ENCODE results near the gene RCE1. TPM values are rescaled to one million over a fixed set of nuclear protein-coding genes. Genes with fewer than 3 reads are reported as not detected.

Gene RCE1
- polyA plus RNA-seq, 1 experiment: 20.1 TPM

DNA sequence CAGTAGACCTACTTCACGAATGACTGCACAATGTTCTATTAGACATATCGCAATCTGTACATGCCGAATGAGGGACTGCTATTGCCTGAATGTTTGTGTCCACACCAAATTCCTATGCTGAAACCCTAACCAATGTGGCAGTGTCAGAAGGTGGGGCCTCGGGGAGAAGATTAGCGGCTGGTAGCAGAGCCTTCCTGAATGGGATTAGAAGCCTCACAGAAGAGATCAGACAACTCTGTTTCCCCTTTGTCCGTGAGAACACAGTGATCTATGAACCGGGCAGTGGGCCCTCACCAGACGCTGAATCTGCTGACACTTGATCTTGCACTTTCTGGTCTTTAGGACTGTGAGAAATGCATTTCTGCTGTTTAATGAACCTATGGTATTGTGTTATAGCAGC is 46.7 kb downstream of the RCE1 start:
- no peaks in the 10 kb centered on the region for H3K36me3 ChIP-seq (ENCODE audit: control insufficient read depth, insufficient read depth, low read length)
- H3K27me3 ChIP-seq (ENCODE audit: control insufficient read depth, insufficient read depth, low read length): no peaks in the 10 kb centered on the region
- DNase-seq (ENCODE audit: low read depth): no peak
- H3K4me3 ChIP-seq (ENCODE audit: low read depth, low read length): no peak overlapping the region
- TF ChIP-seq, protein P1, sequence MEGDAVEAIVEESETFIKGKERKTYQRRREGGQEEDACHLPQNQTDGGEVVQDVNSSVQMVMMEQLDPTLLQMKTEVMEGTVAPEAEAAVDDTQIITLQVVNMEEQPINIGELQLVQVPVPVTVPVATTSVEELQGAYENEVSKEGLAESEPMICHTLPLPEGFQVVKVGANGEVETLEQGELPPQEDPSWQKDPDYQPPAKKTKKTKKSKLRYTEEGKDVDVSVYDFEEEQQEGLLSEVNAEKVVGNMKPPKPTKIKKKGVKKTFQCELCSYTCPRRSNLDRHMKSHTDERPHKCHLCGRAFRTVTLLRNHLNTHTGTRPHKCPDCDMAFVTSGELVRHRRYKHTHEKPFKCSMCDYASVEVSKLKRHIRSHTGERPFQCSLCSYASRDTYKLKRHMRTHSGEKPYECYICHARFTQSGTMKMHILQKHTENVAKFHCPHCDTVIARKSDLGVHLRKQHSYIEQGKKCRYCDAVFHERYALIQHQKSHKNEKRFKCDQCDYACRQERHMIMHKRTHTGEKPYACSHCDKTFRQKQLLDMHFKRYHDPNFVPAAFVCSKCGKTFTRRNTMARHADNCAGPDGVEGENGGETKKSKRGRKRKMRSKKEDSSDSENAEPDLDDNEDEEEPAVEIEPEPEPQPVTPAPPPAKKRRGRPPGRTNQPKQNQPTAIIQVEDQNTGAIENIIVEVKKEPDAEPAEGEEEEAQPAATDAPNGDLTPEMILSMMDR (IDR thresholded peaks at IDR 0.05; ENCODE audit: insufficient read depth, low read depth, low read length): no peak
- ChIA-PET CTCF (no interaction called here), POLR2A (no interaction called here)

DNA sequence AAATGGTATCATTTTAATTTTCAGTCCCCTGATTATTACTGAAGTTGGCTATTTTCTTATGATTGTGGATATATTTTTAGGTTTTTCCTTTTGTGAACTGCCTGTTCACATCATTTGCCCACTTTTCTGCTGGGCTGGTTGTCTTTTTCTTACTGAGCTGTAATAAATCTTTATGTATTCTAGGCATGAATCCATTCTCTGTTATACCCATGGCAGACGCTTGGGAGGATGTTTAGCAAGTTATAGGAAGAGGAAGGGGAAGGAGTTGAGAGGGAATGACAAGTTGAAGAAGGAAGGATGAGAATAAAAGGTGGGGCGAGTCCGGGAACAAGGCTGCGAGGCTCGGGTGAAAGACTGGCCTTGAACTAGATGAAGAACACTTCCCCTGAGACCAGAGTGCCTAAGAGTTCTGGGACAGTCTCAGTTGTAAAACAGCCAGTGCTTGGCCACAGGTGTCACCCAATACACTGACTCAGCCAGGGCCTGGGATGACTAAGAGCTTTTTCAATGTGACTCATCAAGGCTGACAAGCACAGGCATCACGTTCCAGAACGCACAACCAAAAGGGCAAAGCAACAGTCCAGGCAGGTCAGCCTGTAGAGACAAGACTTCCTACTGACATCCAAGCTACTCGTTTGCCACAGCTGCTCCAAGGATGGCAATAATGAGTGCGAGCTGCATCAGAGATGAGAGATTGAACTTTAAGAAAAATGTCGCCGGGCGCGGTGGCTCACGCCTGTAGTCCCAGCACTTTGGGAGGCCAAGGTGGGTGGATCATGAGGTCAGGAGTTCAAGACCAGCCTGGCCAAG is 48.8 kb downstream of the RCE1 start:
- DNase-seq (ENCODE audit: low read depth): peak; percentile 82
- TF ChIP-seq, protein P1 (IDR thresholded peaks at IDR 0.05; ENCODE audit: insufficient read depth, low read depth, low read length): no peak
- POLR2A ChIA-PET: no interaction called here
- Histone ChIP-seq H3K36me3 (ENCODE audit: control insufficient read depth, insufficient read depth, low read length) (no peaks in the 10 kb centered on the region), H3K27me3 (ENCODE audit: control insufficient read depth, insufficient read depth, low read length) (no peaks in the 10 kb centered on the region), H3K4me3 (ENCODE audit: low read depth, low read length) (no peak overlapping the region)
- CTCF ChIA-PET: interaction anchor here (0.7 to 2.5 kb wide), 2 partner anchors 14 to 83 kb away, joined by 3 to 7 read pairs; partner anchors contain the start of gene C11orf86

DNA sequence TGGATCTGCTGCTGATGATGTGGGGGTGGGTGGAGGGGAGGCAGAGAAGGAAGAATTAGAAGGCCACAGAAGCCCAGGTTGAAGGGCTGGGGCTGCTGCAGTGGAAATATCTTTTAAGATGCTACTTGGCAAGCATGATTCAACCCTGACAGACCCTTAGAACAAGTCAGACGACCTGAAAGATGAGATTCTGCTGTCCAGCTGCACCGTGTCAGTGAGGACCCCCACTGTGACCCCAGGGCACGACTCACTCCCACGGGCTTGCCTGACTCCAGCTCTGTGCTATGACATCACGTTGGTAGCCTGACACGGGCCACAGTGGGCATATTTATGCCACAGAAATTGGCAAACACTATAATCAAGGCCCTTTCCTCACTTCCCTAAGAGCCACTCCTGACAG is 49.7 kb downstream of the RCE1 start:
- Histone ChIP-seq H3K27me3 (ENCODE audit: control insufficient read depth, insufficient read depth, low read length) (no peaks in the 10 kb centered on the region), H3K4me3 (ENCODE audit: low read depth, low read length) (no peak overlapping the region), H3K36me3 (ENCODE audit: control insufficient read depth, insufficient read depth, low read length) (no peaks in the 10 kb centered on the region)
- CTCF ChIA-PET: interaction anchor here (0.7 to 2.5 kb wide), 2 partner anchors 15 to 83 kb away, joined by 3 to 7 read pairs; partner anchors contain the start of gene C11orf86
- TF ChIP-seq, protein P1 (IDR thresholded peaks at IDR 0.05; ENCODE audit: insufficient read depth, low read depth, low read length): no peak
- DNase-seq (ENCODE audit: low read depth): no peak
- POLR2A ChIA-PET: no interaction called here

DNA sequence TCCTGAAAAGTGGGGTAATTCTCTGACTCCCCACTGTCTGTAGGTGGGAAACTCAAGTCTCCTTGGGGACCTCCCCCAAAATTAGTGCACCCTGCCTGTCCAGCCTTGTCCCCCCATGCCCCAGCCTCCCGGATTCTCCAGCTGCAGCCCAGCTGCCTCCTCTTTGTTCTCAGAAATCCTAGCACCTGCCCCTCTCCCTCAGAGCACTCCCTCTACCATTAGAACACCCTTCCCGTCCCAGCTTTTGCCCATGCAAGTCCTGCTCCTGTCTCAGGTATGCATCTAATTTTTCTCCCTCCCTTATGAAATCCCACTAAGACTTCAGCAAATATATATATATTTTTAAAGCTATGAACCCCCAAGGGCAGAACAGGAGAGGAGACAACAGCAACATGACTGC is 50.9 kb downstream of the RCE1 start:
- H3K36me3 ChIP-seq (ENCODE audit: control insufficient read depth, insufficient read depth, low read length): no peaks in the 10 kb centered on the region
- CTCF ChIA-PET: interaction anchor here (2.5 kb wide), 1 partner anchor 16 kb away, joined by 7 read pairs; no protein-coding TSS in a partner anchor

More for the DNA sequence above, 50.9 kb downstream of the RCE1 start:
- POLR2A ChIA-PET: no interaction called here
- no peak for DNase-seq (ENCODE audit: low read depth)
- TF ChIP-seq, protein P1 (IDR thresholded peaks at IDR 0.05; ENCODE audit: insufficient read depth, low read depth, low read length): no peak
- H3K4me3 ChIP-seq (ENCODE audit: low read depth, low read length): no peak overlapping the region
- H3K27me3 ChIP-seq (ENCODE audit: control insufficient read depth, insufficient read depth, low read length): no peaks in the 10 kb centered on the region

Other genes starting within 250 kb of the RCE1 start
- 16.9 and 18.6 TPM in 2 replicates for gene RBM14, start 226.8 kb upstream of the RCE1 start, polyA plus RNA-seq (2011; rRNA removed)
- gene RBM4, start 204.7 kb upstream of the RCE1 start, polyA plus RNA-seq (2011; rRNA removed): 183 and 213 TPM in 2 replicates
- gene RBM4B, start 165.6 kb upstream of the RCE1 start, polyA plus RNA-seq (2011; rRNA removed): 26.7 and 29.6 TPM in 2 replicates
- 0.07 and 0.25 TPM in 2 replicates for gene SPTBN2, start 114.2 kb upstream of the RCE1 start, polyA plus RNA-seq (2011; rRNA removed)
- gene LRFN4, start 13.6 kb downstream of the RCE1 start, polyA plus RNA-seq (2011; rRNA removed): 14.2 and 15.8 TPM in 2 replicates
- gene PC, start 114.9 kb downstream of the RCE1 start, polyA plus RNA-seq (2011; rRNA removed): 6.4 and 14.3 TPM in 2 replicates
- 0.15 TPM in 1 of 2 replicates, not detected in the other for gene C11orf86, start 131.9 kb downstream of the RCE1 start, polyA plus RNA-seq (2011; rRNA removed)
- gene SYT12, start 179.7 kb downstream of the RCE1 start, polyA plus RNA-seq (2011; rRNA removed): 0.13 TPM in 2 replicates
- gene RHOD, start 213.4 kb downstream of the RCE1 start, polyA plus RNA-seq (2011; rRNA removed): 33.7 and 42.8 TPM in 2 replicates

All from BJ (cell line).